Karpas-422 (cell line): ENCODE data around the gene RFX3. TPM values are rescaled to one million over a fixed set of nuclear protein-coding genes. Genes with fewer than 3 reads are reported as not detected.
A peak's percentile ranks its signal among the peaks of the same experiment; 100 is the strongest.
"Not testable (repeated sequence)": the region's sequence is repeated elsewhere in the genome, so short reads cannot be mapped to it uniquely, and the experiment has no call there.

ENCODE experiments used
- DNase-seq: peaks from one replicate; pipeline ENCODE4 v3.0.0-alpha.2; 2015
- H2AFZ ChIP-seq: fragments of 200-600 bp; sonication (generic); 2 replicates; pipeline ENCODE4 v1.6.1; 2014; ENCODE audit warnings: antibody characterized with exemption, low read length, mixed read lengths
- H3K27ac ChIP-seq: fragments of 200-600 bp; sonication (generic); 2 replicates; pipeline ENCODE4 v1.5.1; 2014; ENCODE audit warnings: mild to moderate bottlenecking, low read length, moderate library complexity
- H3K27me3 ChIP-seq: fragments of 200-600 bp; sonication (generic); 2 replicates; pipeline ENCODE4 v1.6.1; 2014; ENCODE audit warnings: low read length, mixed read lengths
- H3K36me3 ChIP-seq: fragments of 200-600 bp; sonication (generic); 2 replicates; pipeline ENCODE4 v1.6.1; 2014; ENCODE audit warnings: low read length, mixed read lengths; ENCODE audit not compliant: insufficient read depth
- H3K4me1 ChIP-seq: fragments of 200-600 bp; sonication (generic); 2 replicates; pipeline ENCODE4 v1.6.1; 2014; ENCODE audit warnings: mild to moderate bottlenecking, low read length, mixed read lengths
- H3K4me2 ChIP-seq: fragments of 200-600 bp; sonication (generic); 2 replicates; pipeline ENCODE4 v1.6.1; 2014; ENCODE audit warnings: low read length, low read depth, mild to moderate bottlenecking; ENCODE audit not compliant: poor library complexity, severe bottlenecking
- H3K4me3 ChIP-seq: fragments of 200-600 bp; sonication (generic); 2 replicates; pipeline ENCODE4 v1.5.1; 2014; ENCODE audit warnings: mild to moderate bottlenecking, antibody characterized with exemption, low read length, mixed read lengths
- H3K79me2 ChIP-seq: fragments of 200-600 bp; sonication (generic); 2 replicates; pipeline ENCODE4 v1.6.1; 2014; ENCODE audit warnings: mild to moderate bottlenecking, low read length, mixed read lengths
- H3K9ac ChIP-seq: fragments of 200-600 bp; sonication (generic); 2 replicates; pipeline ENCODE4 v1.6.0; 2014; ENCODE audit warnings: low read length
- H3K9me2 ChIP-seq: fragments of 200-600 bp; sonication (generic), shearing (Covaris generic); replicated peaks from 2 replicates; pipeline ENCODE4 v1.6.0; 2014; ENCODE audit warnings: mild to moderate bottlenecking, low read length, moderate library complexity; ENCODE audit not compliant: insufficient read depth
- H3K9me3 ChIP-seq: fragments of 300-700, 200-600 bp; sonication (generic); 2 replicates; pipeline ENCODE4 v1.6.1; 2014; ENCODE audit warnings: low read length, mixed read lengths
- H4K20me1 ChIP-seq: fragments of 200-600 bp; sonication (generic); 2 replicates; pipeline ENCODE4 v1.6.1; 2014; ENCODE audit warnings: mild to moderate bottlenecking, antibody characterized with exemption, low read length, low read depth; ENCODE audit not compliant: insufficient read depth
- total RNA-seq: library from RNA; depleted of rRNA; stranded (reverse); fragments of >200 nt; shearing (Covaris generic); gene quantifications from 2 replicates; pipeline ENCODE4 v1.2.3, GENCODE V29; 2014; ENCODE audit warnings: low replicate concordance

Gene RFX3
- total RNA-seq, 1 experiment from 2014 or later: 24.3 TPM

DNA sequence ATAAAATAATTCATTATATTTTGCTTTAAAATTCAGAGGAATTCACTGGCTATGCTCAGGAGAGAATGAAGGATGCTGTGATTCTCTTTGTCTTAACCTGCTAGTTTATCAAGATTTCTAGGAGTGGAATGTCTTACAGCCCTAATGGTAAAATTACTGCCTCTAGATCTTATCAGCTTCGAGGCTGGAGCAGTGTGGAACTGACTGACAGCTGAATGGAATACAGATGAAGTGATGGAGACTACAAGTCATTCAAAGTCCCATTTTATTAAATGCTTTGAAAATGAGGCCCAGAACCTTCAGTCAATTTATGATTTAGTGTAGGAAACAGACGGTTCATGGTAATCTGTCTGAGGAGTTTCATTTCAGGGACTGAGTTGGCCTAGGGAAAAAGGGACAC is 202.1 kb downstream of the RFX3 start:
- Histone ChIP-seq H3K27me3 (no peaks in the 10 kb centered on the region), H3K36me3 (0 out of 2 replicates have a peak, but pooled peaks cover 3% of the 10 kb centered on the region), H3K9ac (no peak overlapping the region), H4K20me1 (no peaks in the 10 kb centered on the region), H3K27ac (no peak overlapping the region), H3K79me2 (no peaks in the 10 kb centered on the region), H3K9me3 (no peaks in the 10 kb centered on the region), H3K4me1 (no peaks in the 10 kb centered on the region), H3K9me2 (no peaks in the 10 kb centered on the region), H2AFZ (no peak overlapping the region), H3K4me3 (no peak overlapping the region), H3K4me2 (no peak overlapping the region)
- no peak for DNase-seq

DNA sequence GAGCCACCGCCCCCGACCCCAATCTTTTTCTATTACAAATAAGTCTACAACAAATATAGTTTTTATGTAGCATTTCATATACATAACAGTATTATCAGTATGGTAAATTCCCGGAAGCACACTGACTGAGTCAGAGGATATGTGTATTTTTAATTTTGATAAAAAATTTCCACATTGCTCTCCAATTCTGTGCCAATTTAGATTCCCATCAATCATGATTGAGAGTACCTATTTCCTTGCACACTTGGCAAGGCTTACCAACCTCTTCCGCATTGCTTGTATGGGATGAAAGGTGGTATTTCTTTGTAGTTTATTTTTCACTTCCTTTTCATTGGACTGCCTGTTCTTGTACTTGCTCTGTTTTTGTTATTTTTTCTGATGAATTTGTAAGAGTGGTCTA is 204.6 kb downstream of the RFX3 start:
- Histone ChIP-seq H3K9ac (no peak overlapping the region), H3K79me2 (no peaks in the 10 kb centered on the region), H3K27me3 (no peaks in the 10 kb centered on the region), H3K4me2 (no peak overlapping the region), H3K27ac (no peak overlapping the region), H3K4me3 (no peak overlapping the region), H3K9me3 (no peaks in the 10 kb centered on the region), H3K9me2 (no peaks in the 10 kb centered on the region), H2AFZ (no peak overlapping the region), H3K4me1 (no peaks in the 10 kb centered on the region), H3K36me3 (no peaks in the 10 kb centered on the region), H4K20me1 (no peaks in the 10 kb centered on the region)
- DNase-seq: no peak

DNA sequence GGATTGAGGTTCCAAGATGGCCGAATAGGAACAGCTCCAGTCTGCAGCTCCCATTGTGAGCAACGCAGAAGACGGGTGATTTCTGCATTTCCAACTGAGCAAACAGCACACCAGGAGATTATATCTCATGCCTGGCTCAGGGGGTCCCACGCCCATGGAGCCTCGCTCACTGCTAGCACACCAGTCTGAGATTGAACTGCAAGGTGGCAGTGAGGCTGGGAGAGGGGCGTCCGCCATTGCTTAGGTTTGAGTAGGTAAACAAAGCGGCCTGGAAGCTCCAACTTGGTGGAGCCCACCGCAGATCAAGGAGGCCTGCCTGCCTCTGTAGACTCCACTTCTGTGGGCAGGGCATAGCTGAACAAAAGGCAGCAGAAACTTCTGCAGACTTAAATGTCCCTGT is 213.2 kb downstream of the RFX3 start:
- not testable (repeated sequence) for H2AFZ ChIP-seq, H3K9me2 ChIP-seq, H3K9me3 ChIP-seq

DNA sequence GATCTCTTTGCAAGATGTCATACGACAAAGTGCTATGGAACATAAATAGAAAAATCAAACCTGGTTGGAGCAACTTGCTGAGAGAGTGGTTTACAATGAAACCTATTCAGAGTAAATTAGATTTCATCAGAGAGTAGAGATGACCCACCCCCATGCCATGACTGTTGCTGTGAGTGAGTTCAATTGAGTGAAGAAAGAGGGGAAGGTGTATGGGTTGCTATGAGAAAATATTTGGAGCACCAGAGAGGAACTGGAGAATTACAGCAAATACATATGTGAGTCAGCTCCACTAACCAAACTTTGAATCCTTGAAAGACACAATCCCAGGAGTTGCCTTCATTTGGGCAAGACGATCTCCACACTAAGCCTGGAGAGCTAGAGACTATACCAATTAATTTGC is 217.2 kb downstream of the RFX3 start:
- Histone ChIP-seq H3K4me2 (no peak overlapping the region), H2AFZ (no peak overlapping the region), H3K79me2 (no peaks in the 10 kb centered on the region), H3K27me3 (no peaks in the 10 kb centered on the region), H3K9me2 (no peaks in the 10 kb centered on the region), H3K9me3 (no peaks in the 10 kb centered on the region), H3K4me1 (peaks cover 3% of the 10 kb centered on the region; the same call in 1 of the 2 replicates), H3K9ac (no peak overlapping the region), H4K20me1 (no peaks in the 10 kb centered on the region), H3K27ac (no peak overlapping the region), H3K4me3 (no peak overlapping the region), H3K36me3 (no peaks in the 10 kb centered on the region)
- DNase-seq: no peak

More for the DNA sequence above, 213.2 kb downstream of the RFX3 start:
- H3K79me2 ChIP-seq, H3K4me1 ChIP-seq, H3K9ac ChIP-seq, DNase-seq, H3K27ac ChIP-seq, H3K4me2 ChIP-seq, H3K4me3 ChIP-seq, H3K27me3 ChIP-seq, H3K36me3 ChIP-seq, H4K20me1 ChIP-seq: not testable (repeated sequence)

DNA sequence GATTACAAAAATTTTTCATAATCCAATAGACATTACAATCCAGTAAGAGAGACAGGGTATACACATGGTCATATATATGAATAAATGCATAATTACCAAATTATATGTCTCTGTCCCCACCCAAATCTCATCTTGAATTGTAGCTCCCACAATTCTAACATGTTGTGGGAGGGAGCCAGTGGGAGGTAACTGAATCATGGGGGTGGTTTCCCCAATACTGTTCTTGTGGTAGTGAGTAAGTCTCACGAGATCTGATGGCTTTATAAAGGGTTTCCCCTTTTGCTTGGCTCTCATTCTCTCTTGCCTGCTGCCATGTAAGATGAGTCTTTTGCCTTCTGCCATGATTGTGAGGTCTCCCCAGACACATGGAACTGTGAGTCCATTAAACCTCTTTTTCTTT is 221.4 kb downstream of the RFX3 start:
- not testable (repeated sequence) for H2AFZ ChIP-seq, H3K36me3 ChIP-seq, H3K27ac ChIP-seq, H4K20me1 ChIP-seq, H3K9me2 ChIP-seq, H3K9me3 ChIP-seq, H3K4me2 ChIP-seq, H3K27me3 ChIP-seq, DNase-seq, H3K4me3 ChIP-seq, H3K79me2 ChIP-seq, H3K9ac ChIP-seq
- peaks cover 19% of the 10 kb centered on the region for H3K4me1 ChIP-seq

DNA sequence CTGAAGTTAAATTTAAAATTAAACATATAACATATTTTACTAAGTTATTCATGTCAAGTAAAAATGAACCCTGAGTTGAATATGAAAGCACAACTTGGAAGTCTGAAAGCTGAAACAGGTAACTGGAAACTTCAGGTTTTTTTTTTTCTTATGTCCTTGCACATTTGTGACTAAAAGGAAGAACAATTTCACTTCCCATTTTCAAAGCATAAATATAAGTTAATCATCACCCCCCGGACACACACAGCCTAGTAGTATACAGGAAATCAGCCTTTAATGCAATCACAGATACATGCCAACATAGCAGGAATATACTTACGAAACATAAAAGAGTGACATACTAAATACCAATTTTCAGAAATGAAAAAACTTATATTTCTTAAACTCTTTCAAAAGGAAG is 225.9 kb downstream of the RFX3 start:
- Histone ChIP-seq H3K4me1 (peaks cover 23% of the 10 kb centered on the region), H3K9ac (peak overlapping the region; percentile 39; the same call in 1 of the 2 replicates), H3K9me2 (no peaks in the 10 kb centered on the region), H3K4me2 (peak overlapping the region; percentile 77), H4K20me1 (no peaks in the 10 kb centered on the region), H3K27ac (peak overlapping the region; percentile 71), H3K4me3 (peak overlapping the region; percentile 43), H3K79me2 (no peaks in the 10 kb centered on the region), H3K27me3 (no peaks in the 10 kb centered on the region), H3K9me3 (no peaks in the 10 kb centered on the region), H3K36me3 (no peaks in the 10 kb centered on the region), H2AFZ (peak overlapping the region; percentile 45; the same call in 1 of the 2 replicates)
- DNase-seq: peak; percentile 85

DNA sequence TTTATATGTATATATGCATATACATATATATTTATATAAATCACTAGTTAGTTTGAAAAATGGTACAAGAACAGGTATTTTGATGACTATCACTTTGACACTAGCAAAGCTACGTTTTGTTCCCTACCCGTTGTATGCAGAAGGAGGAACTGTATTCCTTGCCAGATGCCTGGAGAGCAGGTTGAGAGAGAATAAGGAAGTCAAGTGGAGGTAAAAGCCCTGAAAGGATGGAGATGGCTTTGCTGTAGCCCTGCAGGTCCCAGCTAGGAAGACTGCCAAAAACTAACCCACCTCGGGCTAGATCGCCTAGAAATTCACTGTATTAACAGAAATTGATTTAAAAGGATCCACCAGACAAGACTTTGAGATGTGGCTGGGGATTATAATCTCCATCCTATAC is 229.3 kb downstream of the RFX3 start:
- no peaks in the 10 kb centered on the region for H3K27me3 ChIP-seq
- no peak for DNase-seq

DNA sequence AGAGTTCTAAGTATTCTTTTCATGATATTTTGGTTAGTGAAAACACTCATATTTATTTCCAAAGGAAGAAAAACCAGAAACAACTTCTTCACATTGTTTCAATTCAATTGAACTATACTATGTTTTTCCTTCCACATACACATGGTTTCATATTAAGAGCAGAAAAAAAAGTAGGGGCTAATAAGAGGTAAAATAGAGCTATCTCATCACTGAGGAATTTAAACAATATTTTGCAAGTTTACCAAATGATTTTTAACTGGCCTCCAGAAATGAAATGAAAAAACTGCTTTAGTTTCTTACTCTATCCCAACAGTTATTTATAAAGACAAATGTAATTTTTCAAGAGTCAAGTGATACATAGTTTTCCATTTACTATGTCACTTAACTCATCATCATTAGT is 233.5 kb downstream of the RFX3 start:
- Histone ChIP-seq H3K9me3 (peaks cover 11% of the 10 kb centered on the region; the same call in 1 of the 2 replicates), H3K4me1 (no peaks in the 10 kb centered on the region), H3K79me2 (no peaks in the 10 kb centered on the region), H2AFZ (no peak overlapping the region), H3K27ac (no peak overlapping the region), H3K36me3 (peaks cover 16% of the 10 kb centered on the region), H3K27me3 (no peaks in the 10 kb centered on the region), H3K4me2 (no peak overlapping the region), H3K9ac (no peak overlapping the region), H3K9me2 (no peaks in the 10 kb centered on the region), H3K4me3 (no peak overlapping the region), H4K20me1 (no peaks in the 10 kb centered on the region)
- no peak for DNase-seq

More for the DNA sequence above, 229.3 kb downstream of the RFX3 start:
- Histone ChIP-seq H3K27ac (no peak overlapping the region), H3K36me3 (no peaks in the 10 kb centered on the region), H3K9ac (no peak overlapping the region), H3K9me2 (no peaks in the 10 kb centered on the region), H3K4me1 (peaks cover 23% of the 10 kb centered on the region), H3K4me2 (no peak overlapping the region), H3K9me3 (no peaks in the 10 kb centered on the region), H4K20me1 (no peaks in the 10 kb centered on the region), H3K79me2 (no peaks in the 10 kb centered on the region), H2AFZ (no peak overlapping the region), H3K4me3 (no peak overlapping the region)
